NCI-H2227 (cell line): ENCODE results near the gene SLC6A8.
"Not testable (repeated sequence)": the region's sequence is repeated elsewhere in the genome, so short reads cannot be mapped to it uniquely, and the experiment has no call there.

Source experiments
- DNase-seq: peaks from one replicate; lab custom pipeline; 2025; ENCODE audit not compliant: unreplicated experiment; lab: John Stamatoyannopoulos, UW

SLC6A8 gene

DNA sequence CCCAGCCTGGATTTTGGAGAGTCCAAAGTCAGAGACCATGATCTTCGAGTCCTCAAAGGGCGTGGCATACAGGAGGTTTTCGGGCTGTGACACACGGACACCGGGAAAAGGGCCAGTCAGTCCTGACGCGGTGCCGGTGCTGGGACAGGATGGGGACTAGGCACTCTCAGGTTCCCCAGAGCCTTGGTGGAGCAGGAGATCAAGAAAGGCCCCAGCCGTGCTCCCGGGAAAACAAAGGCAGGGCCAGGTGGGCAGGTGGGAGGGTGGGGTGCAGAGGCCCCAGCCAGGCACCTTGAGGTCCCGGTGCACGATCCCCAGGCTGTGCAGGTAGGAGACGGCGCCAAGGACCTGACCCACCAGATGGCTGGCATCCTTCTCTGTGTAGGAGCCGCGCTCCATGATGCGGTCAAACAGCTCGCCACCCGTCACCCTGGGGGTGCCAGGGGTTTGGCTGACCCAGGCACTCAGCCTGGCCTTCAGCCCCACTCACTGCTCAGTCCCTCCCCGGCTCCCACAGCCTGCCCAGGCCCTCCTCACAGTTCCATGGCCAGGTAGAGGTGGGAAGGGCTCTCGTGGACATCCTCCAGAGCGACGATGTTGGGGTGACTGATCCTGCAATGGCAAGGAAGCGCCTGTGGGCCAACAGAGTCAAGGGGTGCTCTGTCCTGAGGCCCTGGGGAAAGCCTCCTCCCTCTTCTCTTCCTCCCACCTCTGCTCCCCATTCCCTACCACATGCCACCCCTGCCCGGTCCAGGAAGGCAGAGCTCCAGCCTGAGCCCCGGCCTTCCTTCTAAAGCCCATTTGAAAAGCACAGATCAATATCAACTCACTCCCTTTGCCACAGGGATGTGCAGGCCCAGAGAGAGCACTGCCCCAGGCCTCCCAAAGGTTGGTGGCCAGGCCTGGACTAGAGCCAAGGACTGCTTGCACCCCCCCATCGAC, 15.9 kb upstream of the SLC6A8 start:
- DNase-seq: no peak

DNA sequence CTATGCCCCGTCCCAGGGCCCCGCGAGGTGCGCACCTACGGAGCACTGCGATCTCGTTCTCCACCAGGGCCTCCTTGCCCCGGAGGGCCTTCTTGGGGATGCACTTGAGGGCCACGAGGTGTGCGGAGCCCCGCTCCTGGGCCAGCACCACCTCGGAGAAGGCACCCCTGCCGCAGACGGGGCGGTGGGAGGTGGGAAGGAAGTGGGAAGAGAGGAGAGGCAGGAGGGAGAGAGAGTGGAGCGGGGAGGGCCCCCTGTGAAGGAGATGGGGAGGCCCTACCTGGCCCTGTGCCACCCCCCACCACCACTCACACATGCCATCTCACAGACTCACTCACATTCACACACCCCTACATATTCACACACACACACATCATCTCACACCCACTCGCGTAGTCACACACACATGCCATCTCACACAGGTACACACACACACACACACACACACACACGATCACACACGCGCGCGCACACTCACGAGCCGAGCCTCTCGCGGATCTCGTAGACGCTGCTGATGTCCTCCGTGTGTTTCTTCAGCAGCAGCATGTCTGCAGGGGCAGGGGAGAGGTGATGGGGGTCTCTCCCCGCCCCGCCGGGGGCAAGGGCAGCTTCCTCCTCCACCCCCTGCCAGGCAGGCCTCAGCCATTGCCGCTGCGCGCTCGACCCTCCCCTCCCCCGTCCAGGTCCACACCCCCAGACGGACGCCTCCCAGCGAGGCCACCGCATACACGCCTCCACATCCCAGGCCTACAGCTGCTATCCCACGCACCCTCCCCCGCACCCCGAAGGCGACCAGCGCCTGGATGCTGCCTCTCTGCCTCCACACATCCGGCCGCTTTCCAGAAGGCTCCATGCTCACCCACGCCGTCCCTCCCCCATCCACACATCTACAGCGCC, 14.9 kb upstream of the SLC6A8 start:
- peak; percentile 33 for DNase-seq

- peak; percentile 34 for DNase-seq
These were observed 14.1 kb upstream of the SLC6A8 start, which contains the start of gene PNCK for GRCh38 chrX:153673428-153674218. PNCK (minus strand) TSS chrX:153673813; CDS start chrX:153673076, 737 bp downstream.

DNA sequence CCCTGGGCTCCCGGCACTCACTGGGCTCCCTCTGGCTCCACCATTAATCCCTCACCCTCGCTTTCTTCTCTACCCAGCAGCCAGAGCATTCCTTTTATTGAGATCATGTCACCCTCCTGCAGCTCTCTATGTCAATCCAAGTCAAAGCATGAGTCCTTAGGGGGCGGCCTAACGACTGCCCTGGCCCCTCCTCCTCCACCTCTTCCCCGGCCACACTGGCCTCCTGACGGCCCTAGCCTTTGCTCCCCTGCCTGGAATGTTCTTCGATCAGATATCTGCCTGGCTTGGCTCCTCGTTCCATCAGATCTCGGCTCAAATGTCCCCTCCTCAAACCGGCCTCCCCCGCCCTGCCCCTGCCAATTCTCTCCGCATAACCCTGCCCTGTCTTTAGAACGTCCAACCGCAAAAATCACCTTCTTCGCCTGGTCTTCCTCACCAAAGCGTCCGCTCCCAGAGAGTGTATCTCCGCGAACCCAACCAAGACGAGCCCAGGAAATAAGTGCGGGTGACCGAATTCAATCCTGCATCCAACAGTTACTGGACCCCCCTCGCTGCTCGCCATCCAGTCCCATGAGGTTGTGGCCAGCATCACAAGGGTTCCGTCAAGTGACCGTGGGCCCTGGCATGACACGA, 13.4 kb upstream of the SLC6A8 start:
- DNase-seq: no peak

- DNase-seq: no peak
These were observed 6.6 kb upstream of the SLC6A8 start for GRCh38 chrX:153681175-153681574.

GRCh38 chrX:153683486-153683885, 4.2 kb upstream of the SLC6A8 start:
- not testable (repeated sequence) for DNase-seq

GRCh38 chrX:153684467-153685155, 3.1 kb upstream of the SLC6A8 start:
- DNase-seq: peak; percentile 38

GRCh38 chrX:153685156-153685536, 2.6 kb upstream of the SLC6A8 start:
- peak; percentile 34 for DNase-seq

DNA sequence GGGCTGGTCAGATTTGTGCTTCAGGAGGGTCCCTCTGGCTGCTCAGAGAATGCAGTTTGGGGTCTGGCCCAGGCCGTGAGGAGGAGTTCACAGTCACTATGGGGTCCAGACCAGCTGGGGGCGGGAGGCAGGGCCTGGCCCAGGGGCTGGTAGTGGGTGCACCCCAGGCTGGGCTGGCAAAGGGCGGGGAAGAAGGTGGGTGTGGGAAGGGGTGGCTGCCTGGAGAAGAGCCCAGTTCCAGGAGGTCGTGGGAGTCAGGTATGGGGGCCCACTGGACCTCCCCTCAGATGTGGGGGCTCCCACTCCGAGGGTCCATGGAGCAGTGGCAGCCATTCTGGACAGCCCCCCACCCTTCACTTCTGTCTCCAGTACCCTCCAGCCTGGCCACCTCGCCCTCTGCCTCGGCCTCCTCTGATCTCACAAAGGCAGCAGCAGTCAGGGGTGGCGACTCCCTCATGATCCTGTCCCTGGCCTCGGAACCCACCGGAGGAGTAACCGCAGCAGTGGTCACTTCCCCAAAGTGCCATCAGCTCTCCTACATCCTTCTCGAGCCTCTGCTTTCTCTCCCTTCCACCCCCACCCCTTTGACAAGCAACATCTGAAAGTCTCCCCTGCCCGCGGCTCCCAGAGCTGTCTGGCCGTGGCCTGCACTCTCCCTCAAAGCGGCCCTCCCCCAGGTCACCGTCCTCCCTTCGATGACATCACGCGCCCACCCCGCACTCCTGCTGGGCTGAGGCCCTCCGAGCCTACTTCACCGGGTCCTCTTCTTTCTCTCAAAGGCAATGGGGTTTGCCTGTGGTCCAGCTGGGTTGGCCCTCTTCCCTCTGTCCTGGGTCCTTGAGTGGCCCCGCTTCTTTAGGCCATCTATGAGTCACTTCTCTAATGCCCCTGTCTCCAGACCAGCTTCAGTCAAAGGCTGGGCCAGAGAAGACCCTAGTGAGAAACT, 1.7 kb upstream of the SLC6A8 start:
- no peak for DNase-seq

DNA sequence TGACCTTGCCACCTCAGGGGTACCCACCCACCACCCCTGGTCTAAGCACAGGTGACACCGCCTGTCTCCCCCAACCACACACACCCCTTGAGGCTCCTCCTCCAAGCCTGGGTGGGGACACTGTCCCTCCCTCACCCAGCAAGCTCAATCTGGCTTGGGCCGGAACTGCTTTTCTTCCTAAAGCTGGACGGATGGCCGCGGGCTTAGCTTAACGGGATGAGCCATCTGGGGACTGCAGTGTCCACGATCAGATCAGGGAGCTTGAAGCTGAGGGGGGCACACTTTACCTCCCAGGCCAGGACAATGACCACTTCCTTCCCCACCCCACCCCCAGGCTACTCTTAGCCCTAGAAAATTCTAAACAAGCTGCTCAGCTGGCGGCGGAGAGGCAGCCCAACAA, 1.0 kb upstream of the SLC6A8 start:
- DNase-seq: peak; percentile 34

GRCh38 chrX:153688071-153688470, 345 bp downstream of the SLC6A8 start:
- DNase-seq: no peak

- no peak for DNase-seq
These were observed 780 bp downstream of the SLC6A8 start for GRCh38 chrX:153688506-153688905.

- peak; percentile 46 for DNase-seq
These were observed 1.3 kb downstream of the SLC6A8 start for GRCh38 chrX:153688911-153689590.

DNA sequence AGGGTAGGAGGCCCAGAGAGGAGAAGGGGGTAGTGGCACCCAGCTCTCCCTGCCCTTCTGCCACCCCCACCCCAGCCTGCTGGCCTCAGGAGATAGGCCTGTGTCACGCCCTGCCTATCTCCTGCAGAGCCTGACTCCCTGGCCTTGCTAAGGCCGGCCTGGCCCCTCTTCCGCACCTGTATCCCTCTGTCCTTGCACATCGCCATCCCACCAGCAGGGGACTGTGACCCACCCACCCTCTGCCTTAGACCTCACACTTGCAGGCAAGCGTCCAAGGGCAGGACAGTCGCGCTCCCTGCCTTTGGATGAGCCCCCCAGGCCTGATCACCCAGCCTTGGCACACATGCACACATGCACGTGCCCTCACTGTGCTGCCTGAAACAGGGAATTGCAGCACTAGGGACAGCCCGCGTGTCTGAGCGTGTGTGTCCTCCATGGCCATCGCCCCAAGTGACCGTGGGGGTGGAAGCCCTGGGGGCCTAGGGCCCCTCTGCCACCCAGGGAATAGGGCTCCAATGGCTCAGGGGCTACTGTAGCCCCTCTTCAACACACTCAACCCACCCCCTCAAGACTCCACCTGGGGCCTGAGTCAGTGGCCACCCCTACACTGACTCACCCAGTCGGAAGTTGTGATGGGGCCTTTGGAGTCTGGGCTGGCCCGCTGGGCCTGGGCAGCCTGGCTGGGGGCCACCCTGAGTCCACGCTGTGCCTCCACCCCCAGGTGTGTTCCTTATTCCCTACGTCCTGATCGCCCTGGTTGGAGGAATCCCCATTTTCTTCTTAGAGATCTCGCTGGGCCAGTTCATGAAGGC, 2.1 kb downstream of the SLC6A8 start:
- DNase-seq: peak; percentile 8

DNA sequence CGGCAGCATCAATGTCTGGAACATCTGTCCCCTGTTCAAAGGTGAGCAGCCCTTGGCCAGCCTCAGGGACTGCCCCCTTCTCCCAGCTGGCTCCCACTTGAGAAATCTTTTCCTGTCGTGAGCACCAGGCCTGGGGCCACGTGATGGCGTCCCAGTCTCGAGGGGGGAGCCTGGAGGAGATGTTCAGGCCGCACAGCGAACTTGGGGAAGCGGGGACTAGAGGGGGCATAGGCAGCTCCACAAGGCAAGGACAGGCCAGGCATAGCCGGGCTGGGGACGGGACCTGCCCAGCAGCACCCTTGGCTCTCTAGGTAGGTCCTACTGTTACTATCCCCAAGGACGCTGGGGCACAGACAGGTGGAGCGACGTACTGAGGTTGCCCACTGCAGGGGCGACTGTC, 2.7 kb downstream of the SLC6A8 start:
- no peak for DNase-seq

GRCh38 chrX:153691032-153691827, 3.5 kb downstream of the SLC6A8 start:
- not testable (repeated sequence) for DNase-seq
